ENCODE results near the gene PAX5. TPM values are rescaled to one million over a fixed set of nuclear protein-coding genes. Genes with fewer than 3 reads are reported as not detected.

Gene PAX5
- polyA plus RNA-seq, 2 of the 4 experiments (the other 2 are of a cell fraction): not detected

- H3K4me3 ChIP-seq: no peak overlapping the region
- ChIA-PET CTCF (interaction anchor here (0.6 to 8.0 kb wide), 90 partner anchors 10 to 542 kb away, joined by 3 to 166 read pairs (median 5); partner anchors contain the start of gene ZCCHC7), POLR2A (interaction anchor here (0.6 kb wide), 1 partner anchor 246 kb away, joined by 3 read pairs; no protein-coding TSS in a partner anchor)
- 35% methylated on average over 8 of the region's 8 CpGs for WGBS (ENCODE audit: missing lambda C conversion rate)
- DNase-seq (ENCODE audit: low read depth in 1 of 2, low spot score in 1 of 2) (peak; percentile 73 to 83), ATAC-seq (peak; percentile 81 to 97), FAIRE-seq (no peak)
- TF ChIP-seq FOSL2 (IDR thresholded peaks at IDR 0.05): no peak
- no peak for TF ChIP-seq FOSL2 (CRISPR knock-in tag; IDR thresholded peaks at IDR 0.05)
- TF ChIP-seq E2F6 (IDR thresholded peaks at IDR 0.05; ENCODE audit: borderline replicate concordance, low read depth): no peak
- no peak for TF ChIP-seq POLR2AphosphoS2 (conservative IDR thresholded peaks at IDR 0.05; ENCODE audit: low read length)
- no peak for TF ChIP-seq NFE2L2 (conservative IDR thresholded peaks at IDR 0.05; ENCODE audit: low read length)
- peak; percentile 90 for TF ChIP-seq CTCF (IDR thresholded peaks at IDR 0.05)
- TF ChIP-seq HEYL (CRISPR knock-in tag; IDR thresholded peaks at IDR 0.05): no peak
- TF ChIP-seq GATA3 (IDR thresholded peaks at IDR 0.05; ENCODE audit: borderline replicate concordance): no peak
- TF ChIP-seq RNF2 (IDR thresholded peaks at IDR 0.05; ENCODE audit: borderline replicate concordance, low read depth): no peak
- TF ChIP-seq PBX3 (IDR thresholded peaks at IDR 0.05): no peak
- no peak for TF ChIP-seq ZNF302 (CRISPR knock-in tag; IDR thresholded peaks at IDR 0.05)
- TF ChIP-seq CHD4 (IDR thresholded peaks at IDR 0.05; ENCODE audit: borderline replicate concordance): no peak
- TF ChIP-seq CBX8 (IDR thresholded peaks at IDR 0.05): no peak
- no peak for TF ChIP-seq ATOH8 (CRISPR knock-in tag; IDR thresholded peaks at IDR 0.05; ENCODE audit: low read depth)
- peak; percentile 97 to 98 for TF ChIP-seq RAD21 (conservative IDR thresholded peaks at IDR 0.05 in 1 of 2, IDR thresholded peaks at IDR 0.05 in 1 of 2)
- no peak for TF ChIP-seq HMGXB4 (CRISPR knock-in tag; IDR thresholded peaks at IDR 0.05; ENCODE audit: borderline replicate concordance)
- no peak for TF ChIP-seq NPAS2 (CRISPR knock-in tag; IDR thresholded peaks at IDR 0.05; ENCODE audit: borderline replicate concordance)
- no peak for TF ChIP-seq EHMT2 (IDR thresholded peaks at IDR 0.05; ENCODE audit: low read depth)
- no peak for TF ChIP-seq KDM5A (IDR thresholded peaks at IDR 0.05)
- no peak for TF ChIP-seq MAZ (IDR thresholded peaks at IDR 0.05; ENCODE audit: borderline replicate concordance, low read depth, low read length)
- no peak for TF ChIP-seq CHD2 (IDR thresholded peaks at IDR 0.05; ENCODE audit: low read length, partially characterized antibody)
- TF ChIP-seq FOSB (CRISPR knock-in tag; IDR thresholded peaks at IDR 0.05): no peak
- TF ChIP-seq SMC3 (IDR thresholded peaks at IDR 0.05): peak; percentile 95
- TF ChIP-seq TFCP2L1 (CRISPR knock-in tag; IDR thresholded peaks at IDR 0.05): no peak
- TF ChIP-seq JUNB (IDR thresholded peaks at IDR 0.05): no peak
- TF ChIP-seq BCL3 (IDR thresholded peaks at IDR 0.05): no peak
- no peak for TF ChIP-seq PHF8 (IDR thresholded peaks at IDR 0.05; ENCODE audit: borderline replicate concordance, low read depth)
- no peaks in the 10 kb centered on the region for H3K4me1 ChIP-seq
- no peak overlapping the region for H3K4me2 ChIP-seq
- H3K27ac ChIP-seq: no peak overlapping the region
- H3K9me3 ChIP-seq: no peaks in the 10 kb centered on the region
Observed at GRCh38 chr9:36873247-36873875, 160.7 kb downstream of the PAX5 start.

Data from A549 (cell line).